ENCODE data around the gene NDUFA8.
"Not testable (repeated sequence)": the region's sequence is repeated elsewhere in the genome, so short reads cannot be mapped to it uniquely, and the experiment has no call there.

Gene NDUFA8

DNA sequence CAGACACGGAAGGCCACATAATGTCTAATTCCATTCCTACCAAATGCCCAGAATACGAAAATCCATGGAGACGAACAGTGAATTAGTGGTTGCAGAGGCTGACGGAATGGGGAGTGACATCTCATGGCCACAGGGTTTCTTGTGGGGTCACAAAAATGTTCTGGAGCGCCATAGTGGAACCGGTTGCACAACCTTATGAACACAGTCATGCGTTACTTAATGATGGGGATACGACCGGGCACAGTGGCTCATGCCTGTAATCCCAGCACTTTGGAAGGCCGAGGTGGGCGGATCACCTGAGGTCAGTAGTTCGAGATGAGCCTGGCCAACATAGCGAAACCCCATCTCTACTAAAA, 40.4 kb downstream of the NDUFA8 start:
- no peak for DNase-seq

DNA sequence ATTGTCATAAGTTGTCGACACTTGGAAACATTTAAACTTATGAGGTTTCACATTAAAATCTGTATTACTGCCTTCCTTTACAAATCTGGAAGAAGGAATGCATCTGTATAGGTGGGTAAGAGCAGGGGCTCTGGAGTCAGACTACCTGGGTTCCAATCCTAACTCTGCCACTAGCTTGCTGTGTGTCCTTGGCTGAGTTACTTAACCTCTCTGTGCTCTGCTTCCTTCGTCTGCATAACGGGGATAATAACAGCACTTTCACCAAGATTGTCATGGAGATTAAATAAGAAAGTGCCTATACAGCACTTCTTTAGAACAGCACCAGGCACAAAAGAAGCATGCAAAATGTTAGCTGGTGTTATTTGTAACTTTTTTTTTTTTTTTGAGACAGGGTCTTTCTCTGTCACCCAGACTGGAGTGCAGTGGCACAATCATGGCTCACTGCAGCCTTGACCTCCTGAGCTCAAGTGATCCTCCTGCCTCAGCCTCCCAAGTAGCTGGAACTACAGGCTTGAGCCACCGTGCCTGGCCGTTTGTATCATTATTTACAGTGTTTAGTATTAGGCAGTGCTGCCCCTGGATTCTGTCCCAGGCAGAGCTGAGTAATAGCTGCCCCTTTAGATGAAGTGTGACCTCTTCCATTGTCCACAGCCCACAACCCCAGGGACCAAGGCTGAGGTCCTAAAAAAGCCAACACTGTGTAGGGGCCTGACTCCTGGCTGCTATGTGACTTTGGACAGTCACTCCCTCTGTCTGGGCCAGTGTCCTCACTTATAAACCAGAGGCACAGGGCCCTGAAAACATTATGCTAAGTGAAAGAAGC, 41.0 kb downstream of the NDUFA8 start:
- DNase-seq = no peak

DNA sequence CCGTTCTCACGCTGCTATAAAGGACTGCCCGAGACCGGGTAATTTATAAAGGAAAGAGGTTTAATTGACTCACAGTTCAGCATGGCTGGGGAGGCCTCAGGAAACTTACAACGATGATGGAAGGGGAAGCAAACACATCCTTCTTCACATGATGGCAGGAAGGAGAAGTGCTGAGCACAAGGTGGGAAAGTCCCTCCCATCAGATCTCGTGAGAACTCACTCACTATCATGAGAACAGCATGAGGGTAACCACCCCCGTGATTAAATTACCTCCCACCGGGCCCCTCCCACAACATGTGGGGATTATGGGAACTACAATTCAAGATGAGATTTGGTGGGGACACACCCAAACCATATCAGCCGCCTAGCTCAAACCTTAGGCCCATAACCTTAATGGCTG, 42.3 kb downstream of the NDUFA8 start:
- DNase-seq = not testable (repeated sequence)

DNA sequence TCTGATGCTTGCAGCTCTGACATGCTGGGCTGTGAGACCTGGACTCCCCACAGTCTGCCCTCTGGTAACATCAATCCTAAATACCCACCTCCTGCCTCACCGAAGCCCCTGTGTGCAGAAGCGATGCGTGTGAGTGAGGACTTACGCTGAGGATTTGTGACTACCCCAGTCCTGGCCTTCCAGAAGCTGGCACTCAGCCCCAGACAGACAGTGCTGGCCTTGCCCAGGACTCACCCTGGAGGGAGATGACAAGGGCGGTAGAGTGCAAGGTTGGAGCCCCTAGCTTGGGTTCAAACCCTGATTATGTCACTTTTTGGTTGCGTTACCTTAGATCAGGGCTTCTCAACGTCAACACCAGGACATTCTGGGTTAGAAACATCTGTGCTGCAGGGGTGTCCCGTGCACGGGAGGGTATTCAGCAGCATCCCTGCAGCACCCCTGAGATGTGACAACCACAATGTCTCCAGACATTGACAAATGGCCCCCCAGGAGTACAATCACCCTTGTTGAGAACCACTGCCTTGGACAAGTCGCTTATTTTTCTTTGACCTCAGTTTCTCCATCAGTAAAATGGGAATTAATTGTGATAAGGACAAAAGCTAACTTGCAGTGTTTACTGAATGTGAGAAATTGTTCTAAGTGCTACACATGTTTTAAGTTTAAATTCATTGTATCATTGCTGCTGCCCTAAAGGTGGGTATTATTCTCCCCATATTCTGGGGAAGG, 43.0 kb downstream of the NDUFA8 start:
- no peak for DNase-seq

DNA sequence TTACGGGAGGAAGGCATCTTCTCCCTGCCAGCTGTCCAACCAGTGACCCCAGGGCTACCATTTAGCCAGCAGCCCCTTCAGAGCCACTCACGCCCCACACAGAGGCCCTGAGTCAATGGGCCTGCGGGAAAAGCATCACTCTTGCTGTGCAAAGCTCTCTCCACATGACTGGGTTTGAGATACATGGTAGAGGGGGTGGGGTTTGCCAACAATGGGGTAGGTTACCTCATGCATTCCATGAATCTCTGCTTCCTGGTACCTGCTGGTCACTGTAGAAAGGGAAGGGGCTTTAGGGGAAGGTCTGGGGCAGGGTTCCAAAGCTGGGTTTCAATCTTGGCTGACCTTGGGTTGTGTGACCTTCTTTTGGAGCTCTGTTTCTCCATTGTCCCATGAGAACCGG, 43.5 kb downstream of the NDUFA8 start:
- DNase-seq = no peak

DNA sequence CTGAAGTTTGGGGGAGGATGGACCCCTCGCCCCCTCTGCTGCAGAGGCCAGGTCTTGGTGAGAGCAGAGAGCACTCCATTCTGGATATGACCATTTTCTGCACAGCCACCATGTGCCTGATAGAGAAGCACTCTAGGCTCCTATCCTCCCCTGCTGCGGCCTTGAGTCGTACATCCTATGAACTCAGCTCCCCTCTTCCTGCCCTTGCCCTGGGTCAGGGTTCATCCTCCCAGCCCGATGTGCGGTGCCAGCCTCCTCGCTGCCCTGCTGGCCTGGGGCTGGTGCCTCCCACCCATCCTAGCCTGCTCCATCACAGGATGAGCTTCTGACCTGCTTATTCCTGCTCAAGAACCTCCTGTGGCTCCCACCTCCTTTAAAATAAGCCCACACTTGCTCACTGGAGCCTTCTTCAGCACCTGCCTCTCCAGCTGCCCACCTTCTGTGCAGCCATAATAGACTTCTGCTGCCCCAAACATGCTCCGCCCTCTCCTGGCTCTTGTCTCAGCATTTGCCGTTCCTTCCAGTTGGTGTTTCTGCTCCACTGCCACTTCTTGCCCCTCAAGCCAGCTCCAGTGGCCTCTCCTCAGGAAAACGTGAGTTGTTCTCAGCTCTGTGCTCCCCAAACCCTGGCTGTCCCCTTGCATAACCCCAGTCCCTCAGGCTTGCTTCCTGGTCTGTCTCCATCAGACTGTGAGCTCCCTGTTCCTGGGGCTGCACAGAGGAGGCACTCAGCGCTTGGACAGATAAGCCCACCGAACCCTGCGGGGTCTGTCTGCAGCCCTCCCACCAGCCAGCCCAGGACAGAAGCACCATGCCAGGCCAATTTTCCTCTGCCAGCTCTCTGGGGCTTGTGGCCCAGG, 44.2 kb downstream of the NDUFA8 start:
- no peak for DNase-seq

DNA sequence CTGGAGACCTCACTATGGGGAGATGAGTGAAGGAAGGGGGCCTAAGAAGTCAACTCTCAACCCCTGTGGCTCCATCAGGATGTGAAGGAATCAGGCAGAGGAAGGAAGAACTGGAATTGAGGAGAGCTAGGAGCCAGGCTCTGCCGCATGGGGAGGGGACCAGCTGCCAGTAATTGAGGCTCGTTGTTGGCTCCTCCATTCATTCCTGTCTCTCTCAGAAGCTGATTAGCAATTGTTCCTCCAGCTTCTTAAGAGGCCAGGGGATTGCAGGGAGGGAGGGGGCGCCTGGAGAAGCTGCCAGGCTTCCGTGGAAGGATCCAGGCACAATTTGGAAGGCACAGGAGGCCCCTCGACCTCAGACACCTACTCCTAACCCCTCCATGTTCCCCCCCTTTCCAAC, 46.0 kb downstream of the NDUFA8 start:
- DNase-seq = no peak

DNA sequence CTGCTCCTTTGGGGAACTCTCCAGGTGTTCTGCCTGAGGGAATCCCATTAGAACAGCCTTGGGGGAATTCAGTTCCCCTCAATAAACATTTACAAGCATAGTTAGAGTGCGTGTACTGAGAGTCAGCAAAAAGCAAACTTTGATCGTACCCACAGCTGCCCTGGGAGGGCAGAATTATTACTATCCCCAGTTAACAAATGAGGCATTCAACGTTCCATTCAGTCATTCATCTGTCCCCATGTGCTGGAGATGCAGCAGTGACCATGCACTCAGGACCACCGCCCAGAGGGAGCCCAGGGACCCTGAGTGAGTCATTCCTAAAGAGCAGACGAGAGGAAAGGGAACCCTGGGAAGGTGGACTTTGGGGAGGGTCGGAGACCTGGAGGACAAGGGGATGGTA, 47.3 kb downstream of the NDUFA8 start:
- no peak for DNase-seq

DNA sequence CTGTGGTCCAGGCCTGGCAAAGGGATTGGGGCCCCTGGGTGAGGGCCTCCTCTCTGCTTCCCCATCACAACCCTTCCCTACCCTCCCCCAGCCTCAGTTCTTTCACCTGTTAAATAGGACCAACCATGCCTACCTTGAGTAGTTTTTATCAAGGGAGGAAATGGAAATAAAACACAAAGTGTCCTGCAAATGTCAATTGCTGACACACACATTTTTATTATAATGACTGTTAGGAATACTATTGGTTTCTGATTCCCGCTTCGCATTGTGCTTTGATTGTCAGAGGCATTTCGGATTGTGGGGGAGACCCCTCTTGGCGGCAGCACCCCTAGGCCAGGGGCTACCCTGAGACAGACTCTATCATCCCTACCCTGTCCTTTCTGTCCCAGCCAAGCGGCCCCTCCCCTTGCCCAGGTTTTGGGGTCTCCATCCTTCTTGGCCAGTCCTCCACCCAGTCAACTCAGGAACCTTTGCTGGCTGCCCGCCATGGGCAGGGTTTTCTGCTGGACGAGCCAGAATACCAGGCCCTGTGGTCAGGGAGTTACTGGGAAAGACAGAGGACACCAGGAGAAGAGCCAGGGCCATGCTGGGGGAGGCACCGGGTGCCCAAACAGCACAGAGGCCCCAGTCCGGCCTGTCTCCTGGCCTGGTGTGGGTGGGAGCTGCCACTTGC, 48.0 kb downstream of the NDUFA8 start:
- no peak for DNase-seq

DNA sequence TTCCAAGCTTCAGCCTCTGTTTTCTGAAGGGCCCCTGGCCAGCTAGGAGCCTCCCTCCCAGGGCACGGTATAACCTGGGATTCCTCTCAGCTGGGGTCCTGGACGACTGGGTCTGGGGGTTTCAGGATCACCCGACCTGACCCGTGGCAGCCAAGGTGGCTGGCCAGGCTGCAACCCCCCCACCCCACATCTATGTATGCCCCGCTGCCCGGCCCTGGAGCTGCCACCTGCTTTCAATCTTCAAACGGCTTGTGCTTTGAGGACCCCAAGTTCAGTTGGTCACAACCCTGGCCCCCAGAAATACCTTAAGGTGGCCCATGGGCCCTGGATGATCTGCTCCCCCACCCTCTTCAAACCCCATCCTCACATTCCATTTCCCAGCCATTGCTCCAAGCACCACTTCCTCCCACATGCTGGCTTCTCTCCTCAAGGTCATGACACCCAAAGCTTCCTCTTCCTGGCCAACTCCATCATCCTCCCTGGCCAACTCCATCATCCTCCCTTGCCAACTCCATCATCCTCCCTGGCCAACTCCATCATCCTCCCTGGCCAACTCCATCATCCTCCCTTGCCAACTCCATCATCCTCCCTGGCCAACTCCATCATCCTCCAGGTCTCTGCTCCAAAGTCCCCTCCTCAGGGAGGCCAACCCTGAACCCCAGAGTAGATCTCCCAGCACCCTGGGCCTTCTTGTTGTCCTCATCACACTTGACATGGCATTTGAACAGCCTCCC, 49.3 kb downstream of the NDUFA8 start:
- no peak for DNase-seq

DNA sequence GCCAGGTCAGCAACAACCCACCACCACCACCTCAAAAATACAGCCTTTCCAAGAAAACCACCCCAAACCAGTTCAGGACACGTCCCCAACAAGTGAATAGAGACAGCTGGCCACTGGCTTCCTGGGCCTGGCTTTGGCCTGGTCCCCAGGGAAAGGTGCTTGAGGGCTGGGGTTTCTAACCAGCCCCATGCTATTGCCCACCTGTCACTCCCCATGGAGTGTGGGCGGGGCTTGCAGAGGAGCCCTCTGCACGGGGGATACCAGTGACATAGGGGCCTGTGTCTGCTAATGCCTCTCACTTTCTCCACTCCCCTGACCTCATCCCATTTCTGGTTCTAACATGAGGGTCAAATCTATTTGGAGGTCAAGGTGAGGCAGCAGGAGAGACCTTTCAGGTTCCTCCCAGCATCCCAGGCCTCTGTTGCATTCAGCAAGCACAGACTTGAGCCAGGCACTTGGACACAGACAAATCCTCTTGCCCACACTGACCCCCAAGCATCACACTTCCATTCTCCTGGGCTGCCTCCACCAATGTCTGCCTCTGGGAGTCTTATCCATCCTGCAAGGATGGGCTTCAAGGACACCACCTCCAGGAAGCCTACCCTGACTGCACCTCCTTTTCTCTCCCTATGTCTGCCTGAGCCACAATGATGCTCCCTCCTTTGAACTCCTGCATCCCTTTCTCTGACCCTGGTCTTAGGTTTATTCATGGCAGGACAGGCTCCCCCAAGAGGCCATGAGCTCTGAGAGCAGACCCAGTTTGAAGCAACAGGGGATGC, 50.4 kb downstream of the NDUFA8 start:
- DNase-seq = no peak

DNA sequence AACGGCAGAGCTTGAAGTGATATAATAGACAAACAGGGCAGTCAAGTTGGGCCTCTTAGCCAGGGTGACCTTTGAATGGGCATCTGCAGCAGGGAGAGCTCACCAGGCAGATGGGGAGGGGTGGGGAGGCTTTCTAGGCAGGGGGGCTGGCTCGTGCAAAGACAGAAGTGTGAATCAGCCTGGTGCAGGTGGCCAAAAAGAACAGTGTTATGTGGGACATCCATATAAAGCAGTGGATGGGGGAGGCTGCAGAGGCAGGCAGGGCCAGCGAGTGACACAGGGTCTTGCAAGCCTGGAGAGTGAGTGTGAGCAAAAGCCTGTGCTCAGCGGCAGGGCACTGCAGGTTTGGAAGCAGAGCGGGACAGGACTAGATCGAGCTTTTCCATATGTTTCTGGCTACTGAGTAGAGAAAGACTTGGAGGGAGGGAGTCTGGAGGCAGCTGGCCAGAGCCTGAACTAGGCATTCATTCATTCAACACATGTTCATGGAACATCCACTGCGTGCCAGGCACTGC, 52.2 kb downstream of the NDUFA8 start:
- DNase-seq = no peak

DNA sequence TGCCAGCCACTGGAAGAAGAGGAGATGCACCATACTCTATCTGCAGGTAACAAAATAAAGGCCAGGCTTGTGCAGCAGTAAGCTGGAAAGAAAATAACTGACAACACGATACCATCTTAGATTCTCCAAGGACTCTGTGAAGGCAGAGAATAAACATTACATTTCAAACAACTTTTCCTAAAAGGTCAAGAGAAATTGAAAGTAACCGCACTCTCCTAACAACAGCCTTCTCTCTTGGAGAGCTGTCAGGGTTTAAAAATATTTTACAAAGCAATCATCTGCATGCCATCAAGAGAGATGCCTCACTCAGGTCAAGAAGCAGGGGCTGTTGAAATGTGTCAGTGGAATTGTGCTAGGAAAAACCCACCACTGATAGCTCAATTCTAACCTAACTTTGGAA, 53.0 kb downstream of the NDUFA8 start:
- no peak for DNase-seq

DNA sequence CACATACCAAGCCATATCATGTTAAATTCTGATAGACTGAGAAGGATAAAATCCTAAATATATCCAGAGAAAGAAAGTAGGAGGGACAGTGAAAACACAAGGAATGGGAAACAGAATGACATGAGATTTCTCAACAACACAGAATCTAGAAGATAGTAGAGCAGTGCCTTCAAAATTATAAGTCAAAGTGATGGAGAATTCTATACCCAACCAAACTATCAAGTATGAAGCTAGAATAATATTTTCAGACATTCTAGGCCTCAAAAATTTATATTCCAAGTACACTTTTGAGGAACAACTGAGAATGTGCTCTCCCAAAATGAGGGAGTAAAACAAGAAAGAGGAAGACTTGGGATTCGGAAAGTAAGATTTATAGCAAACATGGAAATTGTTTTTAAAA, 55.6 kb downstream of the NDUFA8 start:
- DNase-seq = no peak

DNA sequence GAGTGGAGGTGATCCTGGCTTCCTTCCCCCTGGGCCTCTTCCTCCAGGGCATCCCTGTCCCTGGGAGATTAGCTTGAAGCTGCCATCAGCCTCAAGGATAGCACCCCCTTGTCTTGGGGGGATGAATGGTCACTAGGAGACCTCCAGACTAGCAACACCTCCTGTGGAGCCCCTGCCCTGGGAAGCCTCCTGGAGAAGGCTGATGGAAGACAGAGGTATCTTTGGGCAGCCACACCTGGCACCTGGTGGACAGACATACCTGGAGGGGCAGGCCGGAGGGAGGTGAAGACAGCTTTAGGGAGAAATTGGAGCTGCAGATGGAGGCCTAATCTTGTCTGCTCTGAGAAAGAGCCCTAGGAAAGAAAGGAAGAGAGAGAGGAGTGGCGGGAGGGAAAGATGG, 57.4 kb downstream of the NDUFA8 start:
- DNase-seq = no peak

DNA sequence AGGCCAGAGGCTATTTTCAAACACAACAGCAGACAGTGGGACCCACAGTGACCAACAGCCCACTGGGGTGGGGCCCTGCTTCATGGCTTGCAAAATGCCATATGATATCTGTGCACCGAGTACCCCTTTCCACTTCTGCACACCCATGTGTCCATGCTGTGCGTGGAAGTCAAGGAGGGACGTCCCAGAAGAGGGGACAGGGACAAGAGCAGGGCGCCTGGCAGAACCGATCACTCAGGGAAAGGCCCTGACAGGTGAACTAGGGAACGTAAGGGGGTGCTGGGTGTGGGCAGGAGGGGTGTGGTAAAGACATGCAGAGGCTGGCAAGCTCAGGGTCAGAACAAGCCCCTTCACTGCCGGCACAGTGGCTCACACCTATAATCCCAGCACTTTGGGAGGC, 58.8 kb downstream of the NDUFA8 start:
- no peak for DNase-seq

DNA sequence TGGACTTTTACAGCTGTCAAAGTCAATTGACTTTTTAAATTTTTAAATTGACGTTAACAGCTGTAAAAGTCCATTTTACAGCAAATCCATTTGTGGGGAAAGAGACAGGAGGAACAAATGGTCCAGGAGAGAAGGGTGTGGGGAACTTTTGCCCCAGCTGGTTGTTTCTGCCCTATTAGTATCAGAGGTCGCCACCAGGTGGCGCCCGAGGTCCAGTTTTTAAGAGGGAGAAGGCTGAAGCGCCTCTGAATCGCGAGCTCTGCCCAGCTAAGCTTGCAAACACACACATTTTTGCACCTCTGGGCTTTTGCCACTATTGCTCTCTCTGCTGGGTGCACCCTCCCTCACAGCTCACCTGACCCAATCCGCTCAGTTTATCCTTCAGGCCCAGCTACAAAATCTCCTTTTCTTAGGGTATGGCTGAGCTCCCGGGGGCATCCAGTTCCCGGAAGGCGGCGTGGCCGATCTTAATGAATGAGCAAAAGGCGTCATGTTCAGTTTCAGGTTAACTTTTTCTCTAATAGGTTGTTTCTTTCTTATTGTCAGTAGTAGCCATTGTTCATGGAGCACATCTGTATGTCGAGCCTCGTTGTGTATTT, 60.2 kb downstream of the NDUFA8 start:
- peak; percentile 14 to 59 for DNase-seq

DNA sequence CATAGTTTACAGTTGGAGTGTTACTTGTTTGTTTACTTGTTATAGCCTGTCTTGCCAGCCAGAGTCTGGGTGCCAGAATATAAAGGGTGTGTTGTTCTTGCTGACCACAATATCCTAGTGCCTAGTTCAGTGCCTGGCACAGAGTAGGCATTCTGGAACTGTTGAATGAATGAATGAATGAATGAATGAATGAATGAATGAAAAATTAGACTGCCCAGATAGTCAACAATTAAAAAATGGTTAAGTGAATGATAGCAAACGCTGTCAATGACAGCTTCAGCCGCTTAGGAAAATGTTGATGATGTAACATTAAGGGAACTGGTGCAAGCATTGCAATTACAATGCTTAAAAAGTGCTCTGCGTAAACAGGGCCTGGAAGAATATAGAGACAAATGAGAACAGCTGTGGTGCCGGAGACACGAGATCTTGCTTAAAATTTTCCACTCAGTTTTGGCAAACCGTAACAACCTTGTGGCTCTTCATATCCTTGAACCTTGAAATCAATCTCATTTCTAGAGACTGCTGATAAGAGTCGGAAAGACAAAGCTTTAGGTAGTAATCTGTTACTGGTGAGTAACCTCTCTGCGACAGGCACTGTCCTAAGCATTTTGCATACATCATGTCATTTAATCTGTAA, 61.8 kb downstream of the NDUFA8 start:
- no peak for DNase-seq

DNA sequence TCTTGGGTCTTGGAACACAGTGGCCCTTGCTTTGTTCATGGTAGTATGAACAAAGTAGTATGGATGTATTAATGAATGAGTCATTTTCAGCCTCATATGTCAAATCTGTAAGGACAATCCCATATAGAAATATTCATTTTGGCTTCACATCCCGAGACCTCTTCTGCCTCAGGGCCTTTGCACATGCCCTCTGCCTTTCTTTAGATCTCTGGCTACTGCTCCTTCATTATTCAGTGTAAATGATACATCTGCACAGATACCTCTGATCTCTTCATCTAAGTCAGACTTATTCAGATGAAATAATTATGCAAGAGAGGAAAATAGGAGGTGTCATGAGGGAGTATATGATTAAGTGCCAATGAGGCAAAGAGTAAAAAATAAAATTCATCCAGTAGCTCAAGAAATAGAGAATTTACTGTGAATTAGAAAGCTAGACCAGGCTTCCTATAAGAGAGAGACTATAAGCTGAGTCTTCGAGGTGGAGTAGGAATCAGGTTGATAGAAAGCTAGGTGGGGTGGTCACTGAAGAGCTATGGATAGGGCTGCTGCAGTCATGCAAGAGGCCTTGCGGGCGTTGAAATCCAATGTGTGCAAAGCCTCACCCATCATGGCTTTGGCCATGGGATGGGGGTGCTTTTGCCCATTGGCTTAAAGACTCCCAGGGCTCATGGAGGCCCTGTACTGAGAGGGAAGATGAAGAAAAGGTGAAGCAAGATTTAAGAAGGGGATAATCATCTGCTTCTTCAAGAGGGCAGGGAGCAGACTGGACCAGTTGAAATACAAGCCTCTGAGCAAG, 62.8 kb downstream of the NDUFA8 start:
- DNase-seq = no peak

Measured in NCI-H187 (cell line).